H1 (cell line): ENCODE results near the gene TSN. TPM values are rescaled to one million over a fixed set of nuclear protein-coding genes. Genes with fewer than 3 reads are reported as not detected.

ENCODE experiments used
- CEBPB ChIP-seq: IDR thresholded peaks from 2 replicates; pipeline ENCODE4 v1.6.1; 2012; ENCODE audit warnings: low read depth, low read length
- CHD1 ChIP-seq: IDR thresholded peaks from 2 replicates; pipeline ENCODE4 v1.6.1; 2012; ENCODE audit warnings: low read depth, low read length, improper control_type of control experiment
- CREB1 ChIP-seq: IDR thresholded peaks from 2 replicates; pipeline ENCODE4 v1.6.1; 2012; ENCODE audit warnings: inconsistent platforms
- RXRA ChIP-seq: IDR thresholded peaks from 2 replicates; pipeline ENCODE4 v1.6.1; 2011; ENCODE audit warnings: low read depth, mild to moderate bottlenecking, low read length, moderate library complexity; ENCODE audit not compliant: insufficient read depth
- YY1 ChIP-seq: IDR thresholded peaks from 2 replicates; pipeline ENCODE4 v1.6.1; 2011; ENCODE audit warnings: low read depth, mild to moderate bottlenecking, low read length
- polyA plus RNA-seq, 7 experiments: library from polyadenylated mRNA; depleted of rRNA in 3 of 7; stranded (reverse) in 5 of 7; unstranded in 2 of 7; fragments of >200 nt in 5 of 7; fragments of 200-250 nt in 2 of 7; gene quantifications; 1 replicate in 5 of 7; 2 replicates in 1 of 7; 4 replicates in 1 of 7; pipeline versions ENCODE4 v1.2.1 to v1.2.3, GENCODE V29; 2011 to 2013; ENCODE audit warnings: missing spikeins in 2 of 7, mixed read lengths in 2 of 7
- total RNA-seq: library from RNA; stranded (reverse); fragmentation: NEBNext Ultra II Directional; extraction: Animal tissue kit (Norgen Biotek cat#: 25700); gene quantifications from 2 replicates; pipeline ENCODE4 v1.2.1, GENCODE V29; 2021
- TF ChIP-seq, protein P1 (sequence below): fragments of 300-600 bp; sonication (generic); IDR thresholded peaks from 2 replicates; pipeline ENCODE4 v1.7.1; 2012; ENCODE audit warnings: low read length, moderate library complexity, mild to moderate bottlenecking, inconsistent platforms; ENCODE audit not compliant: insufficient replicate concordance
- TF ChIP-seq, protein P2 (sequence below): IDR thresholded peaks from 2 replicates; pipeline ENCODE4 v1.6.1; 2012; ENCODE audit warnings: inconsistent platforms

The TSN gene
- total and polyA plus RNA-seq, 2 of the 8 experiments (the other 6 are each of a cell fraction or from before 2014, with no cell fraction given), result 44.4 to 96.1 TPM

DNA sequence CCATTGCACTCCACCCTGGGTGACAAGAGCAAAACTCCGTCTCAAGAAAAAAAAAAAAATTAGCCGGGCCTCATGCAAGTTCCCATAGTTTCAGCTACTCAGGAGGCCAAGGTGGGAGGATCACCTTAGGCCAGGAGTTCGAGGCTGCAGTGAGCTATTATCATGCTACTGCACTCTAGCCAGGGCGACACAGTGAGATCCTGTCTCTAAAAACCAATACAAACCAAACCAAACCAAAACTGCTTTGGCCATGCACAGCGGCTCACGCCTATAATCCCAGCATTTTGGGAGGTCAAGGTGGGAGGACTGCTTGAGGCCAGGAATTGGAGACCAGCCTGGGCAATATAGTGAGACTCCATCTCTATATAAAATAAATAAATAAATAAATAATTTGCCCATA lies 37.9 kb upstream of the TSN start (continued):
- TF ChIP-seq, protein P1, sequence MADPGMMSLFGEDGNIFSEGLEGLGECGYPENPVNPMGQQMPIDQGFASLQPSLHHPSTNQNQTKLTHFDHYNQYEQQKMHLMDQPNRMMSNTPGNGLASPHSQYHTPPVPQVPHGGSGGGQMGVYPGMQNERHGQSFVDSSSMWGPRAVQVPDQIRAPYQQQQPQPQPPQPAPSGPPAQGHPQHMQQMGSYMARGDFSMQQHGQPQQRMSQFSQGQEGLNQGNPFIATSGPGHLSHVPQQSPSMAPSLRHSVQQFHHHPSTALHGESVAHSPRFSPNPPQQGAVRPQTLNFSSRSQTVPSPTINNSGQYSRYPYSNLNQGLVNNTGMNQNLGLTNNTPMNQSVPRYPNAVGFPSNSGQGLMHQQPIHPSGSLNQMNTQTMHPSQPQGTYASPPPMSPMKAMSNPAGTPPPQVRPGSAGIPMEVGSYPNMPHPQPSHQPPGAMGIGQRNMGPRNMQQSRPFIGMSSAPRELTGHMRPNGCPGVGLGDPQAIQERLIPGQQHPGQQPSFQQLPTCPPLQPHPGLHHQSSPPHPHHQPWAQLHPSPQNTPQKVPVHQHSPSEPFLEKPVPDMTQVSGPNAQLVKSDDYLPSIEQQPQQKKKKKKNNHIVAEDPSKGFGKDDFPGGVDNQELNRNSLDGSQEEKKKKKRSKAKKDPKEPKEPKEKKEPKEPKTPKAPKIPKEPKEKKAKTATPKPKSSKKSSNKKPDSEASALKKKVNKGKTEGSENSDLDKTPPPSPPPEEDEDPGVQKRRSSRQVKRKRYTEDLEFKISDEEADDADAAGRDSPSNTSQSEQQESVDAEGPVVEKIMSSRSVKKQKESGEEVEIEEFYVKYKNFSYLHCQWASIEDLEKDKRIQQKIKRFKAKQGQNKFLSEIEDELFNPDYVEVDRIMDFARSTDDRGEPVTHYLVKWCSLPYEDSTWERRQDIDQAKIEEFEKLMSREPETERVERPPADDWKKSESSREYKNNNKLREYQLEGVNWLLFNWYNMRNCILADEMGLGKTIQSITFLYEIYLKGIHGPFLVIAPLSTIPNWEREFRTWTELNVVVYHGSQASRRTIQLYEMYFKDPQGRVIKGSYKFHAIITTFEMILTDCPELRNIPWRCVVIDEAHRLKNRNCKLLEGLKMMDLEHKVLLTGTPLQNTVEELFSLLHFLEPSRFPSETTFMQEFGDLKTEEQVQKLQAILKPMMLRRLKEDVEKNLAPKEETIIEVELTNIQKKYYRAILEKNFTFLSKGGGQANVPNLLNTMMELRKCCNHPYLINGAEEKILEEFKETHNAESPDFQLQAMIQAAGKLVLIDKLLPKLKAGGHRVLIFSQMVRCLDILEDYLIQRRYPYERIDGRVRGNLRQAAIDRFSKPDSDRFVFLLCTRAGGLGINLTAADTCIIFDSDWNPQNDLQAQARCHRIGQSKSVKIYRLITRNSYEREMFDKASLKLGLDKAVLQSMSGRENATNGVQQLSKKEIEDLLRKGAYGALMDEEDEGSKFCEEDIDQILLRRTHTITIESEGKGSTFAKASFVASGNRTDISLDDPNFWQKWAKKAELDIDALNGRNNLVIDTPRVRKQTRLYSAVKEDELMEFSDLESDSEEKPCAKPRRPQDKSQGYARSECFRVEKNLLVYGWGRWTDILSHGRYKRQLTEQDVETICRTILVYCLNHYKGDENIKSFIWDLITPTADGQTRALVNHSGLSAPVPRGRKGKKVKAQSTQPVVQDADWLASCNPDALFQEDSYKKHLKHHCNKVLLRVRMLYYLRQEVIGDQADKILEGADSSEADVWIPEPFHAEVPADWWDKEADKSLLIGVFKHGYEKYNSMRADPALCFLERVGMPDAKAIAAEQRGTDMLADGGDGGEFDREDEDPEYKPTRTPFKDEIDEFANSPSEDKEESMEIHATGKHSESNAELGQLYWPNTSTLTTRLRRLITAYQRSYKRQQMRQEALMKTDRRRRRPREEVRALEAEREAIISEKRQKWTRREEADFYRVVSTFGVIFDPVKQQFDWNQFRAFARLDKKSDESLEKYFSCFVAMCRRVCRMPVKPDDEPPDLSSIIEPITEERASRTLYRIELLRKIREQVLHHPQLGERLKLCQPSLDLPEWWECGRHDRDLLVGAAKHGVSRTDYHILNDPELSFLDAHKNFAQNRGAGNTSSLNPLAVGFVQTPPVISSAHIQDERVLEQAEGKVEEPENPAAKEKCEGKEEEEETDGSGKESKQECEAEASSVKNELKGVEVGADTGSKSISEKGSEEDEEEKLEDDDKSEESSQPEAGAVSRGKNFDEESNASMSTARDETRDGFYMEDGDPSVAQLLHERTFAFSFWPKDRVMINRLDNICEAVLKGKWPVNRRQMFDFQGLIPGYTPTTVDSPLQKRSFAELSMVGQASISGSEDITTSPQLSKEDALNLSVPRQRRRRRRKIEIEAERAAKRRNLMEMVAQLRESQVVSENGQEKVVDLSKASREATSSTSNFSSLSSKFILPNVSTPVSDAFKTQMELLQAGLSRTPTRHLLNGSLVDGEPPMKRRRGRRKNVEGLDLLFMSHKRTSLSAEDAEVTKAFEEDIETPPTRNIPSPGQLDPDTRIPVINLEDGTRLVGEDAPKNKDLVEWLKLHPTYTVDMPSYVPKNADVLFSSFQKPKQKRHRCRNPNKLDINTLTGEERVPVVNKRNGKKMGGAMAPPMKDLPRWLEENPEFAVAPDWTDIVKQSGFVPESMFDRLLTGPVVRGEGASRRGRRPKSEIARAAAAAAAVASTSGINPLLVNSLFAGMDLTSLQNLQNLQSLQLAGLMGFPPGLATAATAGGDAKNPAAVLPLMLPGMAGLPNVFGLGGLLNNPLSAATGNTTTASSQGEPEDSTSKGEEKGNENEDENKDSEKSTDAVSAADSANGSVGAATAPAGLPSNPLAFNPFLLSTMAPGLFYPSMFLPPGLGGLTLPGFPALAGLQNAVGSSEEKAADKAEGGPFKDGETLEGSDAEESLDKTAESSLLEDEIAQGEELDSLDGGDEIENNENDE, result no peak
- TF ChIP-seq CREB1 (no peak), CHD1 (no peak), YY1 (no peak), RXRA (no peak), CEBPB (no peak)
- TF ChIP-seq, protein P2, sequence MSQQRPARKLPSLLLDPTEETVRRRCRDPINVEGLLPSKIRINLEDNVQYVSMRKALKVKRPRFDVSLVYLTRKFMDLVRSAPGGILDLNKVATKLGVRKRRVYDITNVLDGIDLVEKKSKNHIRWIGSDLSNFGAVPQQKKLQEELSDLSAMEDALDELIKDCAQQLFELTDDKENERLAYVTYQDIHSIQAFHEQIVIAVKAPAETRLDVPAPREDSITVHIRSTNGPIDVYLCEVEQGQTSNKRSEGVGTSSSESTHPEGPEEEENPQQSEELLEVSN, result no peak
